Measurements from ENCODE around the gene ADGRG6.
"Not testable (repeated sequence)": the region's sequence is repeated elsewhere in the genome, so short reads cannot be mapped to it uniquely, and the experiment has no call there.

ADGRG6 gene

DNA sequence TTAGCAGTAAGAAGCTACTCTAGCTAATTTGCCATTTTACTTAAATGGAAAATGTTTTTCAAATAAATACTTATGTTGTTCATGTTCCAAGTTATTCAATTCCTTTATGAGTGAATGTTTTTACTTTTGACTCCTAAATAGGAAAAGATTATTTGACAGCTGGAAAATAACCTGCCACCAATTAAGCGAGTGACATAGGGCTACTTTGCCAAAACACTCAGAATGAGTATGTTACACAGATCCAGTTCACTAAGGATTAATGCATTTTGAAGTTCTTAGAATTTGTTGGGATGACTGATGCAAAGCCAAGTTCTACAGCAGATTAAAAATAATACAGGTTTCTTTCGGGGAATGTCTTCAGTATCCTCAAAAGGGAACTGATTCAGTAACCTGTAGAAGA, 144.4 kb downstream of the ADGRG6 start:
- H2AFZ ChIP-seq (ENCODE audit: low read length) = no peak overlapping the region
- no peak overlapping the region for H3K4me2 ChIP-seq (ENCODE audit: low read length)
- H3F3A ChIP-seq (ENCODE audit: insufficient read depth, low read length) = no peaks in the 10 kb centered on the region
- H3K9me2 ChIP-seq (ENCODE audit: low read depth, low read length) = no peaks in the 10 kb centered on the region
- no peaks in the 10 kb centered on the region for H4K20me1 ChIP-seq (ENCODE audit: insufficient read depth, low read length)
- H3K4me3 ChIP-seq (ENCODE audit: low read depth, low read length, poor library complexity, severe bottlenecking) = no peak overlapping the region
- H3K27ac ChIP-seq (ENCODE audit: low read depth, low read length, poor library complexity, severe bottlenecking) = no peak overlapping the region
- no peaks in the 10 kb centered on the region for H3K9me3 ChIP-seq (ENCODE audit: low read length)
- H3K4me1 ChIP-seq (ENCODE audit: insufficient read depth, low read length, severe bottlenecking) = no peaks in the 10 kb centered on the region
- TF ChIP-seq, protein P1, sequence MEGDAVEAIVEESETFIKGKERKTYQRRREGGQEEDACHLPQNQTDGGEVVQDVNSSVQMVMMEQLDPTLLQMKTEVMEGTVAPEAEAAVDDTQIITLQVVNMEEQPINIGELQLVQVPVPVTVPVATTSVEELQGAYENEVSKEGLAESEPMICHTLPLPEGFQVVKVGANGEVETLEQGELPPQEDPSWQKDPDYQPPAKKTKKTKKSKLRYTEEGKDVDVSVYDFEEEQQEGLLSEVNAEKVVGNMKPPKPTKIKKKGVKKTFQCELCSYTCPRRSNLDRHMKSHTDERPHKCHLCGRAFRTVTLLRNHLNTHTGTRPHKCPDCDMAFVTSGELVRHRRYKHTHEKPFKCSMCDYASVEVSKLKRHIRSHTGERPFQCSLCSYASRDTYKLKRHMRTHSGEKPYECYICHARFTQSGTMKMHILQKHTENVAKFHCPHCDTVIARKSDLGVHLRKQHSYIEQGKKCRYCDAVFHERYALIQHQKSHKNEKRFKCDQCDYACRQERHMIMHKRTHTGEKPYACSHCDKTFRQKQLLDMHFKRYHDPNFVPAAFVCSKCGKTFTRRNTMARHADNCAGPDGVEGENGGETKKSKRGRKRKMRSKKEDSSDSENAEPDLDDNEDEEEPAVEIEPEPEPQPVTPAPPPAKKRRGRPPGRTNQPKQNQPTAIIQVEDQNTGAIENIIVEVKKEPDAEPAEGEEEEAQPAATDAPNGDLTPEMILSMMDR (IDR thresholded peaks at IDR 0.05; ENCODE audit: low read length) = no peak
- TF ChIP-seq EZH2 (IDR thresholded peaks at IDR 0.05; ENCODE audit: borderline replicate concordance, low read length) = no peak
- no peaks in the 10 kb centered on the region for H3K27me3 ChIP-seq (ENCODE audit: insufficient read depth, low read length)
- no peak overlapping the region for H3K9ac ChIP-seq (ENCODE audit: low read length)
- H3K36me3 ChIP-seq (ENCODE audit: insufficient read depth, low read length) = no peaks in the 10 kb centered on the region
- no peaks in the 10 kb centered on the region for H3K79me2 ChIP-seq (ENCODE audit: insufficient read depth, low read length)

DNA sequence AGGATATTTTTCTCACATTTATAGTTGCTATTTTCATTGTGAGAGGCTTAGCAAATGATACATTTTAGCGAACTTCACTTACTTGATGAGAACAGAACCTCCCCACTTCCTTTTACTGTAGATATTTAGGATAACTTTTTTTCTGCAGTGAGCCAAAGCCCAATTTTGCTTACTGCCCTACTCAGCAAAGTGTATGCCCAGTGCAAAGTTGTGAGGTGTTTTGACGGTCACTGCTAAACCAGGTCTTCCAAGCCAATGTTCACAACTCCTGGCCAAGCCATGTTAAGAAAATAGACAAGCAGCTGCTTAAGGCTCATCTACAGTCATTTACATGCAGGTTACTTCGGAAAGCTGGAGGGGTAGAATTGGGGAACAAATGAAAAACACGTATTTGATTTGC, 144.8 kb downstream of the ADGRG6 start:
- no peak overlapping the region for H3K4me2 ChIP-seq (ENCODE audit: low read length)
- H3K79me2 ChIP-seq (ENCODE audit: insufficient read depth, low read length) = no peaks in the 10 kb centered on the region
- no peak overlapping the region for H3K9ac ChIP-seq (ENCODE audit: low read length)
- H3K9me3 ChIP-seq (ENCODE audit: low read length) = no peaks in the 10 kb centered on the region
- no peaks in the 10 kb centered on the region for H3K9me2 ChIP-seq (ENCODE audit: low read depth, low read length)
- no peaks in the 10 kb centered on the region for H3K27me3 ChIP-seq (ENCODE audit: insufficient read depth, low read length)
- no peak overlapping the region for H2AFZ ChIP-seq (ENCODE audit: low read length)
- H3K27ac ChIP-seq (ENCODE audit: low read depth, low read length, poor library complexity, severe bottlenecking) = no peak overlapping the region
- no peaks in the 10 kb centered on the region for H4K20me1 ChIP-seq (ENCODE audit: insufficient read depth, low read length)
- H3K4me1 ChIP-seq (ENCODE audit: insufficient read depth, low read length, severe bottlenecking) = no peaks in the 10 kb centered on the region
- H3K4me3 ChIP-seq (ENCODE audit: low read depth, low read length, poor library complexity, severe bottlenecking) = no peak overlapping the region
- no peaks in the 10 kb centered on the region for H3F3A ChIP-seq (ENCODE audit: insufficient read depth, low read length)
- TF ChIP-seq EZH2 (IDR thresholded peaks at IDR 0.05; ENCODE audit: borderline replicate concordance, low read length) = no peak
- TF ChIP-seq, protein P1 (IDR thresholded peaks at IDR 0.05; ENCODE audit: low read length) = no peak
- H3K36me3 ChIP-seq (ENCODE audit: insufficient read depth, low read length) = no peaks in the 10 kb centered on the region

DNA sequence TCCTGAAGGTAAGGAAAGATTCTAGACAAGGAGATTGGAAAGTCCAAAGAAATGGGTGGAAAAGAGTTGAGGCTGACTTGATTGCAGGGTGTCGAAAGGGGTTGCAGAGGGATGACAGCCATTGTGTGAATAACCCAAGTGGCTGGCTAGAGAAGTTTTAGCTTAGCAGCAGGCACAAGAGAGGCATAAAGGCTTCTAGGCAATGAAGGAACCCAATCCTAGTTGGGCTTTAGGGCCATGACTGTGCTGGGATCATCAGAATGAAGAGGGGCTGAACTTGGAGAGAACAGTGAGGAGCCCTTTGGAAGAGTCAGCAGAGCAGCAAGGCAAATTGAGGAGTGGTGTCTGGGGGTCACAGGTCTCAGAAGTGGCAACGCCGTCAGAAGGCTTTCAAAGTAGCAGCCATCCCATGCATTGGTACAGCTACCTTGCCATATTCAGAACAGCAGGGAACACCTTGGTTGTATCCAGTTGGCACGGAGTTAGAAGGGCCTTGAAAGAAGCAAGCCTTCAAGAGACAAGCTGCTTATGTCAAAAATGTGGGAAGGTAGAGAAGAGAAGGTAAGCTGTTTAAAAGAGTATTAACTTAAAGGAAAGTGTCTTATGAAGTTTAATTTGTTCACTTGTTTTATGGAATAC, 146.4 kb downstream of the ADGRG6 start:
- Histone ChIP-seq H2AFZ (ENCODE audit: low read length) (no peak overlapping the region), H3K4me3 (ENCODE audit: low read depth, low read length, poor library complexity, severe bottlenecking) (no peak overlapping the region), H3K36me3 (ENCODE audit: insufficient read depth, low read length) (no peaks in the 10 kb centered on the region), H3K9ac (ENCODE audit: low read length) (no peak overlapping the region), H3F3A (ENCODE audit: insufficient read depth, low read length) (no peaks in the 10 kb centered on the region), H3K79me2 (ENCODE audit: insufficient read depth, low read length) (no peaks in the 10 kb centered on the region), H3K27ac (ENCODE audit: low read depth, low read length, poor library complexity, severe bottlenecking) (no peak overlapping the region), H3K27me3 (ENCODE audit: insufficient read depth, low read length) (no peaks in the 10 kb centered on the region), H3K4me2 (ENCODE audit: low read length) (no peak overlapping the region), H3K9me3 (ENCODE audit: low read length) (no peaks in the 10 kb centered on the region), H4K20me1 (ENCODE audit: insufficient read depth, low read length) (no peaks in the 10 kb centered on the region), H3K4me1 (ENCODE audit: insufficient read depth, low read length, severe bottlenecking) (no peaks in the 10 kb centered on the region), H3K9me2 (ENCODE audit: low read depth, low read length) (no peaks in the 10 kb centered on the region)
- TF ChIP-seq EZH2 (IDR thresholded peaks at IDR 0.05; ENCODE audit: borderline replicate concordance, low read length) = no peak
- TF ChIP-seq, protein P1 (IDR thresholded peaks at IDR 0.05; ENCODE audit: low read length) = no peak

DNA sequence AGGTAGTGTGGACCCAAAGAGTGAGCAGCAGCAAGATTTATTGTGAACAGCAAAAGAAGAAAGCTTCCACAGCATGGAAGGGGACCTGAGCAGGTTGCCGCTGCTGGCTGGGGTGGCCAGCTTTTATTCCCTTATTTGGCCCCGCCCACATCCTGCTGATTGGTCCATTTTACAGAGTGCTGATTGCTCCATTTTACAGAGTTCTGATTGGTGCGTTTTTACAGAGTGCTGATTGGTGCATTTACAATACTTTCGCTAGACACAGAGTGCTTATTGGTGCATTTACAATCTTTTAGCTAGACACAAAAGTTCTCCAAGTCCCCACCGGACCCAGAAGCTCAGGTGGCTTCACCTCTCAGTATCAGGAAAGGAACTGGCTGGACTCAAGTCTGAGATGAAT, 149.0 kb downstream of the ADGRG6 start:
- not testable (repeated sequence) for H3K27ac ChIP-seq (ENCODE audit: low read depth, low read length, poor library complexity, severe bottlenecking)

More for the DNA sequence above, 149.0 kb downstream of the ADGRG6 start:
- not testable (repeated sequence) for H3K27me3 ChIP-seq (ENCODE audit: insufficient read depth, low read length); H3K79me2 ChIP-seq (ENCODE audit: insufficient read depth, low read length); H3K4me2 ChIP-seq (ENCODE audit: low read length); H3K4me1 ChIP-seq (ENCODE audit: insufficient read depth, low read length, severe bottlenecking); H3K36me3 ChIP-seq (ENCODE audit: insufficient read depth, low read length); H3K9me3 ChIP-seq (ENCODE audit: low read length); H3K9ac ChIP-seq (ENCODE audit: low read length); H3F3A ChIP-seq (ENCODE audit: insufficient read depth, low read length); H4K20me1 ChIP-seq (ENCODE audit: insufficient read depth, low read length); H2AFZ ChIP-seq (ENCODE audit: low read length); H3K9me2 ChIP-seq (ENCODE audit: low read depth, low read length); H3K4me3 ChIP-seq (ENCODE audit: low read depth, low read length, poor library complexity, severe bottlenecking)

Measured in OCI-LY1 (cell line).